ENCODE results near the gene TOMM22.

Gene TOMM22

GRCh38 chr22:38696606-38697424 lies 15.1 kb downstream of the TOMM22 start:
- peak overlapping the region; percentile 82 for H3K4me3 ChIP-seq (replicated peaks; ENCODE audit: low read depth, low read length)
- peak; percentile 67 for DNase-seq (ENCODE audit: extremely low read depth, low read depth)
- no peak for TF ChIP-seq CTCF (IDR thresholded peaks at IDR 0.05; ENCODE audit: low read depth, low read length, missing control alignments)

GRCh38 chr22:38697425-38698089 lies 15.8 kb downstream of the TOMM22 start:
- no peak for DNase-seq (ENCODE audit: extremely low read depth, low read depth)
- peak overlapping the region; percentile 82 for H3K4me3 ChIP-seq (replicated peaks; ENCODE audit: low read depth, low read length)
- TF ChIP-seq CTCF (IDR thresholded peaks at IDR 0.05; ENCODE audit: low read depth, low read length, missing control alignments), result no peak

GRCh38 chr22:38698407-38699094 lies 16.8 kb downstream of the TOMM22 start:
- H3K4me3 ChIP-seq (replicated peaks; ENCODE audit: low read depth, low read length), result peak overlapping the region; percentile 82
- TF ChIP-seq CTCF (IDR thresholded peaks at IDR 0.05; ENCODE audit: low read depth, low read length, missing control alignments), result no peak
- no peak for DNase-seq (ENCODE audit: extremely low read depth, low read depth)

- no peak for DNase-seq (ENCODE audit: extremely low read depth, low read depth)
- TF ChIP-seq CTCF (IDR thresholded peaks at IDR 0.05; ENCODE audit: low read depth, low read length, missing control alignments), result no peak
- peak overlapping the region; percentile 82 for H3K4me3 ChIP-seq (replicated peaks; ENCODE audit: low read depth, low read length)
Observed at GRCh38 chr22:38699143-38699542, 17.4 kb downstream of the TOMM22 start.

- DNase-seq (ENCODE audit: extremely low read depth, low read depth), result no peak
- TF ChIP-seq CTCF (IDR thresholded peaks at IDR 0.05; ENCODE audit: low read depth, low read length, missing control alignments), result no peak
- peak overlapping the region; percentile 82 for H3K4me3 ChIP-seq (replicated peaks; ENCODE audit: low read depth, low read length)
Observed at GRCh38 chr22:38699784-38700183, 18.0 kb downstream of the TOMM22 start.

- no peak for DNase-seq (ENCODE audit: extremely low read depth, low read depth)
- peak overlapping the region; percentile 82 for H3K4me3 ChIP-seq (replicated peaks; ENCODE audit: low read depth, low read length)
- TF ChIP-seq CTCF (IDR thresholded peaks at IDR 0.05; ENCODE audit: low read depth, low read length, missing control alignments), result no peak
Observed at GRCh38 chr22:38700270-38700788, 18.6 kb downstream of the TOMM22 start.

All from HFF-Myc (cell line).